Subcutaneous adipose tissue (tissue), 4 donors: ENCODE results near the gene RRP1B. TPM values are rescaled to one million over a fixed set of nuclear protein-coding genes. Genes with fewer than 3 reads are reported as not detected.

Experiments
- total RNA-seq, 4 donors: library from RNA; depleted of rRNA; stranded (reverse); fragments of >200 nt; gene quantifications; one replicate each; pipeline ENCODE4 v1.1.0, GENCODE V29; 2016
- TF ChIP-seq, protein P1 (sequence below): fragments of 450-650 bp; IDR thresholded peaks from one replicate; pipeline ENCODE4 v1.5.1; 2016; ENCODE audit warnings: low read depth, mild to moderate bottlenecking, control low read depth, antibody characterized with exemption, moderate library complexity

Gene RRP1B
- total RNA-seq, 4 donors from 2014 or later = 14.8 to 20.2 (median 17.2) TPM

DNA sequence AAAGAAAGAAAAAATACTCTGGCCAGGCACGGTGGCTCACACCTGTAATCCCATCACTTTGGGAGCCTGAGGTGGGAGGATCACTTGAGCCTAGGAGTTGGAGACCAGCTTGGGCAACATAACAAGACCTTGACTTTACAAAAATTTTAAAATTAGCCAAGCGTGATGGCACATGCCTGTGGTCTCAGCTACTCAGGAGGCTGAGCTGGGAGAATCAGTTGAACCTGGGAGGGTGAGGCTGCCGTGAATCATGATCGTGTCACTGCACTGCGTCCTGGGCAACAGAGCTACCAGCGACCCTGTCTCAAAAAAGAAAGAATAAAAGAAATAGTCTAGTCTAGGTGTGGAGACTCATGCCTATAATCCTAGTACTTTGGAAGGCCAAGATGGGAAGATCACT is 22.3 kb downstream of the RRP1B start:
- TF ChIP-seq, protein P1, sequence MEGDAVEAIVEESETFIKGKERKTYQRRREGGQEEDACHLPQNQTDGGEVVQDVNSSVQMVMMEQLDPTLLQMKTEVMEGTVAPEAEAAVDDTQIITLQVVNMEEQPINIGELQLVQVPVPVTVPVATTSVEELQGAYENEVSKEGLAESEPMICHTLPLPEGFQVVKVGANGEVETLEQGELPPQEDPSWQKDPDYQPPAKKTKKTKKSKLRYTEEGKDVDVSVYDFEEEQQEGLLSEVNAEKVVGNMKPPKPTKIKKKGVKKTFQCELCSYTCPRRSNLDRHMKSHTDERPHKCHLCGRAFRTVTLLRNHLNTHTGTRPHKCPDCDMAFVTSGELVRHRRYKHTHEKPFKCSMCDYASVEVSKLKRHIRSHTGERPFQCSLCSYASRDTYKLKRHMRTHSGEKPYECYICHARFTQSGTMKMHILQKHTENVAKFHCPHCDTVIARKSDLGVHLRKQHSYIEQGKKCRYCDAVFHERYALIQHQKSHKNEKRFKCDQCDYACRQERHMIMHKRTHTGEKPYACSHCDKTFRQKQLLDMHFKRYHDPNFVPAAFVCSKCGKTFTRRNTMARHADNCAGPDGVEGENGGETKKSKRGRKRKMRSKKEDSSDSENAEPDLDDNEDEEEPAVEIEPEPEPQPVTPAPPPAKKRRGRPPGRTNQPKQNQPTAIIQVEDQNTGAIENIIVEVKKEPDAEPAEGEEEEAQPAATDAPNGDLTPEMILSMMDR = no peak

- TF ChIP-seq, protein P1 = no peak
These were observed 25.1 kb downstream of the RRP1B start for GRCh38 chr21:43684424-43684823.

DNA sequence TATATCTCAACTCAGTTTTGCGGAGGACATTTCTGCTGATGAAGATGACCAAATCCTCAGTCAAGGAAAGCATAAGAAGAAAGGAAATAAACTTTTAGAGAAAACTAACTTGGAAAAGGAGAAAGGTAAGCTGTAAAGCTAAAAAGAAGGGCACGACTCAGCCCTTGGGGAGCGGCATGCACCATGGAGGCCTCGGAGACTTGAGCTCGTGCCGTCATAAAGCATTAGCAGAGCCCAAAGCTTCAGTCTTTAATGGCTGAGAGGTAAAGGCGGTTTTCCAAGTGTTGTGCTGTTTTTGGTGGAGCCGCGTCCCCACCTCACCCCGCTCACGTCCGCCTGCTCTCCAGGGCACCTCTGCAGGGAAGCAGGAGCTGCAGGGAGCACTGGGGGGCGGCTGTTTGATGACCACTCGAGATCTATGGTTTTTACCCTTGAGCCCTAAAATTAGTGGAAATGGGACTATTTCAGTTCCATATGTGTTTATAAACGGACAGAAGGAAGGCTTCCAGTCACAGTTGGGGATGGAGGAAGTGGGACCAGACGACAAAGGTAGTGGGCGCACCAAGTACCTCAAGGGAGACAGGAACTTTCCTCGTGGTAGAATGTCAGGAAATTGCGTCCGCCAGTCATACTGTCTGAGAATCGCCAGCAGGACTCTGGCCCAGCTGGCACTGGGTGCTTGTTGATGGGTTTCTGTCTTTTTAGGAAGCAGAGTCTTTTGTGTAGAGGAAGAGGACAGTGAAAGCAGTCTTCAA is 27.6 kb downstream of the RRP1B start:
- TF ChIP-seq, protein P1 = no peak

DNA sequence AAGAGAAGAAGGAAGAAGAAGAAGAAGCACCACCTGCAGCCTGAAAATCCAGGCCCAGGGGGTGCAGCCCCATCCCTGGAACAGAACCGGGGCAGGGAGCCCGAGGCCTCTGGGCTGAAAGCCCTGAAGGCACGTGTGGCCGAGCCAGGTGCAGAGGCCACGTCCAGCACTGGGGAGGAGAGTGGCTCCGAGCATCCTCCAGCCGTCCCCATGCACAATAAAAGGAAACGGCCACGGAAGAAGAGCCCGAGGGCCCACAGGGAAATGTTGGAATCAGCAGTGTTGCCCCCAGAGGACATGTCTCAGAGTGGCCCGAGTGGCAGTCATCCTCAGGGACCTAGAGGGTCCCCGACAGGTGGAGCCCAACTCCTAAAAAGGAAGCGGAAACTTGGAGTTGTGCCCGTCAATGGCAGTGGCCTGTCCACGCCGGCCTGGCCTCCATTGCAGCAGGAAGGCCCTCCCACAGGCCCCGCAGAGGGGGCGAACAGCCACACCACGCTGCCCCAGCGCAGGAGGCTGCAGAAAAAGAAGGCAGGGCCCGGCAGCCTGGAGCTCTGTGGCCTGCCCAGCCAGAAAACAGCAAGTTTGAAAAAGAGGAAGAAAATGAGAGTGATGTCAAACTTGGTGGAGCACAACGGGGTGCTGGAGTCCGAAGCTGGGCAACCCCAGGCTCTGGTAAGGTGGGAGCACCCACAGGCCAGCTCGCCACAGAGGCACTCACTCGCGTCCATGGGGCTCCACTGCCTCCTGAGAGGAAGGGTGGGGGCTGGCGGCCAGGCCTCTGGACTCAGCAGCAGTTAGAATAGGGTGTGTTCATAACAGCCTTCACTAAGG is 28.4 kb downstream of the RRP1B start:
- TF ChIP-seq, protein P1 = no peak

DNA sequence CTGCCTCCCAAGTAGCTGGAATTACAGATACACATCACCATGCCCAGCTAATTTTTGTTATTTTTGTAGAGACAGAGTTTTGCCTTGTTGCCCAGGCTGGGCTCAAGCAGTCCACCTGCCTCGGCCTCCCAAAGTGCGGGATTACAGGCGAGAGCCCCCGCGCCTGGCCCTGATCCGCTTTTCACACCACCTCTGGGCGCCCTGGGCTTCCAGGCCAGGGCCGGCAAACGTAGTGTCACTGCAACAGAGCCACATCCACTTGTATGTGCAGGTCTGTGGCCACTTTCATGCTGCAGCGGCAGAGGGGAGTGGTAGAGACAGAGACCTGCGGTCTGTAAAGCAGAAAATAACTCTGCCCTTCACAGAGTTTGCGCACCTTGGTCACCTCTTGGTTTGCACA is 29.5 kb downstream of the RRP1B start:
- TF ChIP-seq, protein P1 = no peak

GRCh38 chr21:43689556-43690337 is 30.4 kb downstream of the RRP1B start:
- TF ChIP-seq, protein P1 = no peak

- TF ChIP-seq, protein P1 = no peak
These were observed 31.0 kb downstream of the RRP1B start for GRCh38 chr21:43690346-43690745.
